ENCODE results near the gene ZNF718. TPM values are rescaled to one million over a fixed set of nuclear protein-coding genes. Genes with fewer than 3 reads are reported as not detected.
A peak's percentile ranks its signal among the peaks of the same experiment; 100 is the strongest.

ZNF718 gene
- total RNA-seq, 4 donors from 2014 or later, result 5.1 to 17.3 (median 8.5) TPM

GRCh38 chr4:107083-107443 is 17.2 kb upstream of the ZNF718 start:
- no peak for TF ChIP-seq POLR2AphosphoS5 (IDR thresholded peaks at IDR 0.05)
- no peak for TF ChIP-seq POLR2A (IDR thresholded peaks at IDR 0.05)
- TF ChIP-seq EP300 (IDR thresholded peaks at IDR 0.05), result no peak
- no peak for TF ChIP-seq CTCF (IDR thresholded peaks at IDR 0.05)
- 20 to 32% methylated on average over 3 to 7 of the region's 33 CpGs for WGBS, 2 donors (ENCODE audit: low coverage in 1 of 2)
- ATAC-seq, result no peak
- Histone ChIP-seq H3K27me3 (peaks cover 66% of the 10 kb centered on the region), H3K36me3 (no peaks in the 10 kb centered on the region), H3K9me3 (peaks cover 0 to 29% (median 0%) of the 10 kb centered on the region in 3 donors), H3K4me3 (peak overlapping the region in 1 of 2 donors; percentile 52), H3K27ac (no peak overlapping the region), H3K4me1 (peaks cover 0 to 15% (median 5%) of the 10 kb centered on the region in 3 donors)

GRCh38 chr4:107444-108429 is 16.6 kb upstream of the ZNF718 start:
- H3K4me3 ChIP-seq, result peak overlapping the region; percentile 4 to 52
- ATAC-seq, result no peak
- TF ChIP-seq POLR2AphosphoS5 (IDR thresholded peaks at IDR 0.05) (no peak), CTCF (IDR thresholded peaks at IDR 0.05) (no peak), POLR2A (IDR thresholded peaks at IDR 0.05) (no peak), EP300 (IDR thresholded peaks at IDR 0.05) (no peak)
- peaks cover 0 to 22% (median 0%) of the 10 kb centered on the region in 3 donors for H3K9me3 ChIP-seq
- peaks cover 71% of the 10 kb centered on the region for H3K27me3 ChIP-seq
- H3K4me1 ChIP-seq, result peaks cover 0 to 15% (median 5%) of the 10 kb centered on the region in 3 donors
- H3K27ac ChIP-seq, result no peak overlapping the region
- no peaks in the 10 kb centered on the region for H3K36me3 ChIP-seq
- WGBS, 2 donors (ENCODE audit: low coverage in 1 of 2), result 0% methylated on average over 2 to 5 of the region's 91 CpGs

- WGBS, 2 donors (ENCODE audit: low coverage in 1 of 2), result 70% methylated on average over 1 of the region's 1 CpG; no CpG with 5 or more reads in 1 of the 2 donors
- Histone ChIP-seq H3K27me3 (peaks cover 52% of the 10 kb centered on the region), H3K36me3 (no peaks in the 10 kb centered on the region), H3K9me3 (peaks cover 0 to 8% (median 0%) of the 10 kb centered on the region in 3 donors), H3K4me1 (peaks cover 0 to 5% (median 4%) of the 10 kb centered on the region in 3 donors), H3K4me3 (no peak overlapping the region), H3K27ac (no peak overlapping the region)
- no peak for ATAC-seq
- TF ChIP-seq POLR2AphosphoS5 (IDR thresholded peaks at IDR 0.05) (no peak), POLR2A (IDR thresholded peaks at IDR 0.05) (no peak), EP300 (IDR thresholded peaks at IDR 0.05) (no peak), CTCF (IDR thresholded peaks at IDR 0.05) (no peak)
These were observed 11.5 kb upstream of the ZNF718 start for GRCh38 chr4:112771-113170.

- Histone ChIP-seq H3K36me3 (no peaks in the 10 kb centered on the region), H3K9me3 (no peaks in the 10 kb centered on the region), H3K4me3 (no peak overlapping the region), H3K4me1 (no peaks in the 10 kb centered on the region), H3K27me3 (peaks cover 43% of the 10 kb centered on the region), H3K27ac (no peak overlapping the region)
- ATAC-seq, result no peak
- WGBS, 2 donors (ENCODE audit: low coverage in 1 of 2), result 89 to 94% methylated on average over 2 of the region's 2 CpGs
- TF ChIP-seq EP300 (IDR thresholded peaks at IDR 0.05) (no peak), POLR2A (IDR thresholded peaks at IDR 0.05) (no peak), CTCF (IDR thresholded peaks at IDR 0.05) (no peak), POLR2AphosphoS5 (IDR thresholded peaks at IDR 0.05) (no peak)
These were observed 10.6 kb upstream of the ZNF718 start for GRCh38 chr4:113732-114131.

GRCh38 chr4:114149-114548 is 10.2 kb upstream of the ZNF718 start:
- Histone ChIP-seq H3K36me3 (no peaks in the 10 kb centered on the region), H3K4me1 (no peaks in the 10 kb centered on the region), H3K27ac (no peak overlapping the region), H3K9me3 (no peaks in the 10 kb centered on the region), H3K4me3 (no peak overlapping the region), H3K27me3 (peaks cover 38% of the 10 kb centered on the region)
- TF ChIP-seq POLR2A (IDR thresholded peaks at IDR 0.05) (no peak), POLR2AphosphoS5 (IDR thresholded peaks at IDR 0.05) (no peak), CTCF (IDR thresholded peaks at IDR 0.05) (no peak)
- ATAC-seq, result no peak

Measured in gastroesophageal sphincter (tissue), 4 donors.